ENCODE data around the gene FAM219A.

DNA sequence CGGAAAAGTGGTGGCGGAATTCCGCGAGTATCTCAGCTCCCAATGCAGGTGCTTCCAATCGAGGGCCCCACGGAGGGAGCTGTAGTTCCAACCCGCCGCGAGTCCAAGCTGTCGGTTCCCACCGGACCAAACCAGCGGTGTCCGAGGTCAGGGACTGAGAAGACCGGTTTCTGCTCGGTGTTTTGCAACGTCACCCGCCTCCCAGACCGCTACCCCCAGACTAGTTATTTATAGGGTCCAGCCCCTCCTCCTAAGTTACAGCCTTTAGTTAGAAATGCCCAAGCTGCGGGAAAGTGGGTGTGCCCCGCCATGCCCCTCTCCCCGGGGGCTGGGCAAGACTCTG is 81.0 kb downstream of the FAM219A start:
- TF ChIP-seq CTCF (tag by site-specific recombination; IDR thresholded peaks at IDR 0.05) = no peak
- TF ChIP-seq ZBTB26 (tag by site-specific recombination; optimal IDR thresholded peaks at IDR 0.05) = no peak
- no peak for TF ChIP-seq ZNF146 (tag by site-specific recombination; IDR thresholded peaks at IDR 0.05)
- TF ChIP-seq ZSCAN23 (tag by site-specific recombination; IDR thresholded peaks at IDR 0.05) = no peak
- TF ChIP-seq YY1 (tag by site-specific recombination; IDR thresholded peaks at IDR 0.05) = no peak
- no peak for TF ChIP-seq ZBTB10 (tag by site-specific recombination; IDR thresholded peaks at IDR 0.05)
- no peak for TF ChIP-seq ZXDB (tag by site-specific recombination; IDR thresholded peaks at IDR 0.05)
- no peak for TF ChIP-seq ATF2 (tag by site-specific recombination; IDR thresholded peaks at IDR 0.05; ENCODE audit: low read depth)
- no peak for TF ChIP-seq ZNF292 (tag by site-specific recombination; IDR thresholded peaks at IDR 0.05; ENCODE audit: borderline replicate concordance, low read depth)

All from HEK293 (cell line).